HepG2 (cell line): ENCODE data around the gene OSER1. TPM values are rescaled to one million over a fixed set of nuclear protein-coding genes. Genes with fewer than 3 reads are reported as not detected.

ENCODE experiments used
- ARNTL ChIP-seq: sonication (generic); formaldehyde crosslinking; IDR thresholded peaks from 2 replicates; pipeline ENCODE4 v1.4.0; 2020; ENCODE audit warnings: mild to moderate bottlenecking, missing genetic modification reagents
- GPBP1L1 ChIP-seq: sonication (generic); formaldehyde crosslinking; IDR thresholded peaks from 2 replicates; pipeline ENCODE4 v1.5.0; 2020; ENCODE audit warnings: mild to moderate bottlenecking, missing genetic modification reagents
- HIVEP1 ChIP-seq: sonication (generic); formaldehyde crosslinking; IDR thresholded peaks from 2 replicates; pipeline ENCODE4 v1.4.0; 2020; ENCODE audit warnings: mild to moderate bottlenecking, missing genetic modification reagents
- IRF9 ChIP-seq: sonication (generic); formaldehyde crosslinking; IDR thresholded peaks from 2 replicates; pipeline ENCODE4 v1.8.0; 2022; ENCODE audit warnings: missing genetic modification reagents, mild to moderate bottlenecking, borderline replicate concordance
- POLR2G ChIP-seq: fragments of 200-400 bp; formaldehyde crosslinking; IDR thresholded peaks from 2 replicates; pipeline ENCODE4 v1.6.1; 2018; ENCODE audit warnings: mild to moderate bottlenecking, low read depth, low read length, moderate library complexity
- PPARG ChIP-seq: conservative IDR thresholded peaks from 2 replicates; pipeline ENCODE4 v1.6.1; 2016; ENCODE audit warnings: missing biosample characterization, missing genetic modification reagents
- SMARCE1 ChIP-seq: fragments of 450-650 bp; IDR thresholded peaks from 2 replicates; pipeline ENCODE4 v1.6.1; 2017; ENCODE audit warnings: borderline replicate concordance
- STAT6 ChIP-seq: sonication (generic); formaldehyde crosslinking; IDR thresholded peaks from 2 replicates; pipeline ENCODE4 v1.4.0; 2020; ENCODE audit warnings: missing genetic modification reagents, mild to moderate bottlenecking, borderline replicate concordance
- ZBTB33 ChIP-seq: sonication (generic); formaldehyde crosslinking; IDR thresholded peaks from 2 replicates; pipeline ENCODE4 v1.4.0; 2020; ENCODE audit warnings: missing genetic modification reagents
- ZBTB38 ChIP-seq: sonication (generic); formaldehyde crosslinking; IDR thresholded peaks from 2 replicates; pipeline ENCODE4 v1.5.1; 2020; ENCODE audit warnings: mild to moderate bottlenecking, missing genetic modification reagents
- ZFP1 ChIP-seq: IDR thresholded peaks from 2 replicates; pipeline ENCODE4 v1.6.1; 2016
- ZNF225 ChIP-seq: sonication (generic); formaldehyde crosslinking; IDR thresholded peaks from 2 replicates; pipeline ENCODE4 v1.4.0; 2020; ENCODE audit warnings: mild to moderate bottlenecking, missing genetic modification reagents
- ZNF44 ChIP-seq: sonication (generic); formaldehyde crosslinking; IDR thresholded peaks from 2 replicates; pipeline ENCODE4 v1.5.1; 2020; ENCODE audit warnings: mild to moderate bottlenecking, missing genetic modification reagents
- ZNF512 ChIP-seq: sonication (generic); formaldehyde crosslinking; IDR thresholded peaks from 2 replicates; pipeline ENCODE4 v1.4.0; 2020; ENCODE audit warnings: mild to moderate bottlenecking, missing genetic modification reagents
- ZNF75D ChIP-seq: sonication (generic); formaldehyde crosslinking; IDR thresholded peaks from 2 replicates; pipeline ENCODE4 v1.8.1; 2023; ENCODE audit warnings: missing genetic modification reagents, mild to moderate bottlenecking, borderline replicate concordance
- ZSCAN9 ChIP-seq: IDR thresholded peaks from 2 replicates; pipeline ENCODE4 v1.6.1; 2016; ENCODE audit warnings: borderline replicate concordance
- polyA plus RNA-seq, 8 experiments: library from polyadenylated mRNA; depleted of rRNA in 3 of 8; stranded (reverse) in 7 of 8; unstranded in 1 of 8; fragments of >200 nt; fragmentation: Illumina TruSeq in 4 of 8; extraction: Trizol in 4 of 8; gene quantifications; 2 replicates each; pipeline versions ENCODE4 v1.2.1 to v1.2.3, GENCODE V29; 2011 to 2016; ENCODE audit warnings: low read depth in 4 of 8, missing spikeins in 1 of 8, mixed read lengths in 1 of 8; ENCODE audit not compliant: insufficient read depth in 1 of 8
- total RNA-seq, 5 experiments: library from RNA; depleted of rRNA; stranded (reverse); fragments of >200 nt; fragmentation: Illumina TruSeq; extraction: Trizol; gene quantifications; 2 replicates each; pipeline ENCODE4 v1.2.3, GENCODE V29; 2016; ENCODE audit warnings: low read depth in 1 of 5
- TF ChIP-seq, protein P1 (sequence below), 2 experiments: fragments of 450-650 bp in 1 of 2; sonication (generic) in 1 of 2; formaldehyde crosslinking; IDR thresholded peaks; 2 replicates each; pipeline versions ENCODE4 v1.5.0 to v1.8.0; 2020 to 2022; ENCODE audit warnings: mild to moderate bottlenecking in 1 of 2, missing genetic modification reagents in 1 of 2

OSER1 gene
- total and polyA plus RNA-seq, 2 of the 13 experiments (the other 11 are each of a cell fraction or from before 2014, with no cell fraction given): 71.2 to 71.5 TPM

DNA sequence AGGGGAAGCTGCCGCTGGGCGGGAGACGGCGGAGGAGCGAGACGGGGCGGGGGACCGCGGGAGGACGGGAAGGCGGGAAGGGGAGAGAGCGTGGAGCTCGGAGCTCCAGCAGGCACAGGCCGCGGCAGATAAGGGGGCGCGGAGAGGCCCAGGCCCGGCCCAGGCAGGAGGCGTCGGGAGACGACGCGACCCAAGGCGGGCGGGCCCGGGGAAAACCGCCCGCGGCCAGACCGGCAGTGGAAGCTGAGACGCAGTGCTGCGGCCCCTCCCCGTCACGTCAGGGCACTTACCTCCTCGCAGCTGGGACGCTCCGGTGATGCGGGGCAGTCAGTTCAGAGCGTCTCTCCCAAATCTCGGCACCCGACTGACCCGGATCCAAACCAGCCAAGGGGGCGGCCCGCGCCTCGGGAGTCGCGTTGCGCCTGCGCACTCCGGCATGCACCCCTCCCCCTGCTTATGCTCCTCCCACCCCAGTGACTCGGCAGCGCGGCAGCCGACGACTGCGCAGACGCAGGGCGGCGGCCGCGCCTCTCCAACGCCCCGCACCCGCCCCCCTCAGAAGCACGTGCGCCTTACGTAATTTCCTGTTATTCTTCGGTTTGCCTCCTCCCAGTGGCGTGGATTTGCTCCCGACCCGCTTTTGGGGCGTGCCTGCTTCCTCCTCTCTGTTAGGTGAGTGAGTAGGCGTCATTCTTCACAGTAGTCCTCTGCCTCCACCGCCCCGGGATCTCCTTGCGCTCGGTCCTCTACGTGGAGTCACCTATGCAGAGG, at the start of gene OSER1 (continued):
- TF ChIP-seq IRF9 (CRISPR knock-in tag) (peak; percentile 98), SMARCE1 (no peak), GPBP1L1 (CRISPR knock-in tag) (no peak), ARNTL (CRISPR knock-in tag) (peak; percentile 96), PPARG (no peak), ZNF225 (CRISPR knock-in tag) (peak; percentile 72; the same call in 1 of the 2 replicates), ZNF44 (CRISPR knock-in tag) (peak; percentile 20; the same call in 1 of the 2 replicates), ZBTB33 (CRISPR knock-in tag) (peak; percentile 13; the same call in 1 of the 2 replicates), ZBTB38 (CRISPR knock-in tag) (peak; percentile 74), ZNF512 (CRISPR knock-in tag) (0 out of 2 replicates have a peak, but pooled peaks have one; percentile 40), ZFP1 (CRISPR knock-in tag) (peak; percentile 65; the same call in 1 of the 2 replicates), ZNF75D (no peak), POLR2G (peak; percentile 98), HIVEP1 (peak; percentile 94), ZSCAN9 (CRISPR knock-in tag) (peak; percentile 90; the same call in 1 of the 2 replicates), STAT6 (CRISPR knock-in tag) (peak; percentile 77; the same call in 1 of the 2 replicates)
- TF ChIP-seq, protein P1, sequence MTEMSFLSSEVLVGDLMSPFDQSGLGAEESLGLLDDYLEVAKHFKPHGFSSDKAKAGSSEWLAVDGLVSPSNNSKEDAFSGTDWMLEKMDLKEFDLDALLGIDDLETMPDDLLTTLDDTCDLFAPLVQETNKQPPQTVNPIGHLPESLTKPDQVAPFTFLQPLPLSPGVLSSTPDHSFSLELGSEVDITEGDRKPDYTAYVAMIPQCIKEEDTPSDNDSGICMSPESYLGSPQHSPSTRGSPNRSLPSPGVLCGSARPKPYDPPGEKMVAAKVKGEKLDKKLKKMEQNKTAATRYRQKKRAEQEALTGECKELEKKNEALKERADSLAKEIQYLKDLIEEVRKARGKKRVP (CRISPR knock-in tag; IDR thresholded peaks at IDR 0.05): peak in 1 of 2 experiments; percentile 92; a peak in 2 of 4 replicates
